Measurements from ENCODE around the gene KLF16.

Gene KLF16

GRCh38 chr19:1818549-1819195 lies 44.7 kb downstream of the KLF16 start:
- no peak for DNase-seq

- DNase-seq, result no peak
Observed at GRCh38 chr19:1817553-1818179, 45.7 kb downstream of the KLF16 start.

GRCh38 chr19:1816530-1817298 lies 46.7 kb downstream of the KLF16 start:
- no peak for DNase-seq

GRCh38 chr19:1815605-1816529 lies 47.5 kb downstream of the KLF16 start:
- no peak for DNase-seq

- DNase-seq, result no peak
Observed at GRCh38 chr19:1814833-1815604, 48.4 kb downstream of the KLF16 start.

GRCh38 chr19:1814391-1814790 lies 49.0 kb downstream of the KLF16 start:
- DNase-seq, result no peak

GRCh38 chr19:1813192-1814182 lies 49.9 kb downstream of the KLF16 start:
- DNase-seq, result no peak

GRCh38 chr19:1812426-1813191 lies 50.8 kb downstream of the KLF16 start:
- peak; percentile 92 for DNase-seq

- DNase-seq, result no peak
Observed at GRCh38 chr19:1811942-1812425, 51.4 kb downstream of the KLF16 start, which contains the start of gene ATP8B3. Gene ATP8B3, minus strand, starts transcription at chr19:1812276. Its CDS starts 540 bp downstream, at chr19:1811736.

GRCh38 chr19:1811472-1811894 lies 51.9 kb downstream of the KLF16 start:
- no peak for DNase-seq

GRCh38 chr19:1810439-1811160 lies 52.8 kb downstream of the KLF16 start:
- no peak for DNase-seq

GRCh38 chr19:1809678-1810077 lies 53.7 kb downstream of the KLF16 start:
- no peak for DNase-seq

GRCh38 chr19:1808395-1808731 lies 55.0 kb downstream of the KLF16 start:
- no peak for DNase-seq

- no peak for DNase-seq
Observed at GRCh38 chr19:1807695-1808394, 55.5 kb downstream of the KLF16 start.

GRCh38 chr19:1807030-1807694 lies 56.2 kb downstream of the KLF16 start:
- no peak for DNase-seq

- no peak for DNase-seq
Observed at GRCh38 chr19:1806184-1807029, 57.0 kb downstream of the KLF16 start.
